ENCODE data around the gene SYNGR3.

SYNGR3 gene

DNA sequence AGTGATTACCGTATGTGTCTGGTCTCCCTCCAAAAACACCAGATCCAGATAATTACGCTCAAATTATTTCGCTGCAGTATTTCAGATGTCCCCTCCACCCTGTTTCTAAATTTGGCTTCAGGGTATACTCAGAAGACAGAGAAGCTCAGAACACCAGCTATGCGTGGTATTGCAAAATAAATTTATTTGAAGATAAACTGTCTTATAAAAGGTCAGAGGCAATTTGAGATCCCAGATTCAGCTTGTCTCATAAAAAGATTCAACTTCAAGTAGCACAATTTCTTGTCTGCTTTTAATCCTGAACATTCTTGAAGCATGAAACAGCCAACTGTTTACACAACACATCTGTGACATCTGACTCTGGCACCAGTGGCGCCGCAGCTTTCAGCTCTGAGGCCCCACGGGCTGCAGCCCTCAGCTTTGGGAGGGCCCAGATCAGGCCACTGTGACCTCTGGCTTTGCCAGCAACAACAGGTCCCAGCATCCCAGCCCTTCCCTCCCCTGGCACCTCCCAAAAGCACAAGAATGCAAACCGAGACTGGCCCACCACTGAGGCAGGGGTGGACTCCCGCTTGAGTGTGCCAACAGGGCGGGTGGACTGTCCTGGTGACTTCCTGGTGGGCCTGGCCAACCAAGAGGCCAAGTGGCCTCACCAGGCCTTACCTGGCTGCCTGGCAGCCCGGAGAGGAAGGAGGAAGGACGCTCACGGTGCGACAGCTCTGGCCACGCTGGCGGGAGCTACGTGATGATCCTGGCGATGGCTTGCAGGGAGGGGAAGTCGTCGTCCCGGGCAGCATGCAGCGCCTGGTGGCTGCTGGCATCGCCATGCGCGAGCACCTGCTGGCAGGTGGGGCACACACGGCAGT lies 8.0 kb downstream of the SYNGR3 start:
- DNase-seq: no peak

DNA sequence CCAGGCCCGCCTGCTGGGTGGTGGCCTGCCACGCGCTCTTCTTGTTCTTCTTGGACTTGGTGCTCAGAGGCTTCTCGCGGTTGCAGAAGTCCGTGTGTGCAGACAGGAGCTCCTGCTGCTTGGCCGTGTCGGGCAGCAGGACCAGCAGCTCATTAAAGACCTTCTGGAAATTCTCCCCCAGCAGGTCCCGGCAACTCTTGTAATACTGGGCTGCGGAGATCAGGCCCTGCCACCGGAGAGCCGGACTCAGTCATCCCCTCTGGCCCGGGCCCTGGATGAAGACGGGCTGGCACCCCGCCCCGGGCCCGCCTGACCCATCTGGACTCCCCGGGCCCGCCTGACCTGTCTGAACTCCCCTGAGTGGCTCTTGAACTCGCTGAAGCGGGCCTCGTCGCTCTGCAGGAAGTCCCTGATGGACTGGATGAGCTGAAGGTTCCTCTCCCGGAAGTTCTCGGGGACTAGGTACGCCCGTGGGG lies 8.6 kb downstream of the SYNGR3 start:
- no peak for DNase-seq

DNA sequence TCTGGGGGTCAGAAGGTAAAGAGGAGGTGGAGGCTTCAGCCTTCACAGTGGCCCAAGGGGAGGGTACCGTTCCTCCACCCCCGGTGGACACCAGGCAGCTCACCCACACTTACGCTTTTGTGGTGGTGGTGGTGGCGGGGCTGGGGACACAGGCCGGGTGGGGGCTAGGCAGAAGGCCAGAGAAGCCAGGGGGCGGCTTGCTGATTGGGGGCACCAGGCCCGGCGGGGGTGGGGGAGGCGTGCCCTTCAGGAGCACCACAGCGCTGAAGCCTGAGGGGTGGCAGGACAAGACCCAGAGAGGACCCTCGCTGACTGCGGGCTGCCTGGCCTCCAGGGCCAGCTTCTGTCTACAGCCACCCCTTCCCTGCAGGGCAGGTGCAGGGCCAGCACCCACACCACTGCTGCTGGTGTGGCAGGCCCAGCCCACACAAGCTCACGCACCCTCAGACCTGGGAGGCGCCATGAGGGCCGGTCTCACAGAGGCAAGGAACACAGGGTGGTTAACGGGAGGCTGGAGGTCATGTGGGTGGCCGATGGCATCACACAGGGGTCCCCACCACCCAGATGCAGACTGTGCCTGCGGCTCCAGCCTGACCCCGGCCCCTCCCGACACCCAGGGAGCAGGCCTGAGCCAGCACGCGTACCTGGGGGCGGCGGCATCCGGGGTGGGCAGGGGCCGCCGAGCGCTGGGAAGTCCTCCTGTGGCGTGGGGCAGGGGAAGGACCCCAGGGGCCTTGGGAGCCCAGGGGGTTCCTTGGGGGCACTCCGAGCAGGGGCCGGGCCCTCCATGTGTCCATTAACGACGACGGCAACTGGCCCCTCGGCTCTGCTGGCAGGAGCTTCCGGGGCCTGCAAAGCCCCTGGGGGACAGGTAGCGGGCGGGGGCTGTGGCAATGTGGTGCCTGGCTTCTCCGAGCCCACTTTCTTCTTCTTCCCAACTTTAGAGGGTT lies 9.4 kb downstream of the SYNGR3 start:
- DNase-seq: no peak

DNA sequence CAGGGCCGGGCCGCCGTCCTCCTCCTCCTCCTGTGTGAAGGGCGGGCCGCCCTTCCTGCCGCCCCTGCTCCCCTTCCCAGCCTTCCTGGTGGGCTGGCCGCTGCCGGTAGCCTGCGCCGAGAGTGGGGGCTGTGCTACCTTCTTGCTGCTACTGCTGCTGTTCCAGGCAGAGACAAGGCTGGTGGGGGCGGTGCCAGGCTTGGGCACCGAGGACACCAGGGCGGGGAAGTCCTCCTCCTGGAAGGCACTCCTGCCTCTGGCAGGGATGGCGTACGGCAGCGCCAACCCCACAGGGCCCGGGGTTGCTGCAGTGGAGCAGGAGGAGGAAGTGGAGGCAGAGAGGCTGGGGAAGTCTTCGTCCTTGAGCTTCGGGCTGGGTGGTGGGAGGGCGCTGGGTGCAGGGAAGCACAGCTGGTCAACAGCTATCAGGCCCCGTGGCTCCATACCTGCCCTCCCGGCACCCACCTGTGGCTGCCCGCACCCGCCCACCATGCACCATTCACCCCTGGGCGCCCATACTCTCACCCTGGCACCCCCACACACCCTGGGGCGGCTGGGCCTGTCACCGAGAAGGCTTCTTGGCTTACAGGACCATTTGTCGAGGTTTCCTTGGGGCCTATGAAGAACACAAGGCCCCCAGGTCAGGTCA lies 10.2 kb downstream of the SYNGR3 start:
- no peak for DNase-seq

DNA sequence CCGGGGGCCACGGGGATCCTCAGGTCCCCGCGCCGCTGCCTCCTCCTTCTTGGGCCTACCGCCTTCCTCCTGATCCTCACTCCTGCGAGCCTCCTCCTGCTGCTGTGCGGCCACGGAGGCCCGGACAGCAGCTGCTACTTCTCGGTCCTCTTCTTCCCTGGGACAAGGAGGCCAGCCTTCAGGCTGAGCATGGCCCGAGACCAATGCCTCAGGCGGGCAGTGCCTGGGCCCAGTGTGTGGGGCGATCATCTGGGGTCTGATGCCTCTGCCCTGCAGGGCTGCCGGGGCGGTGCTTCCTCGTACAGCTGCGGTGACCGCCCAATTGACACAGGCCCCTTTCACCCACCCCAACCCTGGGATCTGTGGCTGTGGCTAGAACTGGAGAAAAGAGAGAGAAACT lies 11.3 kb downstream of the SYNGR3 start:
- DNase-seq: no peak

DNA sequence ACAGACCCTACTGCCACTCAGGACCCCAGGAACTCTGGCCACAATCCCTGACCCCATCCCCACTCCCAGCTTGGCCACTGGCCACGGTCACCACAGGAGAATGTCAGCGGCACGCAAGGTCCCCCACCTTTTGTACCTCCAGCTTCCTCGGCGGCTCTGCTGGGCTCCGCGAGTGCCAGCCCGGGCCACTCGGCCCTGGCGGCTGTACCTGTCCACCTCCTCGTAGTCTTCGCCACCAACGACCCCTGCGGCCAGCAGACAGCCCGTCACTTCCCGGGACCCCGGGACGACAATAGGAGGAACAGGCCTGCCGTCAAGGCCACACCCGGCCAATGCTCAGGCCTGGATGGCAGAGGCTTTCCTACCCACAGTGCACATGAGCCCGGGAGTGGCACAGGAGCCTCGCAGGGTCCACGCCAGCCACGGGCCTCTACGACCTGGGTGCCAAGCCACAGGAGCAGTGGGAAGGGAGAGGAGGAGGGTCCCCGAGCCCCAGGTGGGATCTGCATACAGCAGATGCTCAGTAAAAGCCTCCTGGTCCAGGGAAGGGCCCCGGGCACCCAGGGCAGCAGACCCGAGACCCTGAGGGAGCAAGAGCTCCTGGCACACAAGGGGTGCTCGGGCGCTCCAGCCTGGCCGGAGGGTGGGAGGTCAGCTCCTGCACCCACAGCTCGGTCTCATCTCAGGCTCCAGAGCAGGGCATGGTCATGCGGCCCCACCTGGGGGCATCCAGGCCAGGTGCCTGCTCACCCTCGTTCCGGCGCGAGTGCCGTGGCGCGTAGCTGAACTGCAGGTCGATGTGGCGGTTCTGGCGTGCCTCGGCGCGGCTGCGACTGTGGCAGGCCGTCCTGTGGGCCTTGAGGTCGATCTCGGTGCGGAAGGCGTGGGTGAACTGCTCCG lies 11.9 kb downstream of the SYNGR3 start:
- DNase-seq: no peak

DNA sequence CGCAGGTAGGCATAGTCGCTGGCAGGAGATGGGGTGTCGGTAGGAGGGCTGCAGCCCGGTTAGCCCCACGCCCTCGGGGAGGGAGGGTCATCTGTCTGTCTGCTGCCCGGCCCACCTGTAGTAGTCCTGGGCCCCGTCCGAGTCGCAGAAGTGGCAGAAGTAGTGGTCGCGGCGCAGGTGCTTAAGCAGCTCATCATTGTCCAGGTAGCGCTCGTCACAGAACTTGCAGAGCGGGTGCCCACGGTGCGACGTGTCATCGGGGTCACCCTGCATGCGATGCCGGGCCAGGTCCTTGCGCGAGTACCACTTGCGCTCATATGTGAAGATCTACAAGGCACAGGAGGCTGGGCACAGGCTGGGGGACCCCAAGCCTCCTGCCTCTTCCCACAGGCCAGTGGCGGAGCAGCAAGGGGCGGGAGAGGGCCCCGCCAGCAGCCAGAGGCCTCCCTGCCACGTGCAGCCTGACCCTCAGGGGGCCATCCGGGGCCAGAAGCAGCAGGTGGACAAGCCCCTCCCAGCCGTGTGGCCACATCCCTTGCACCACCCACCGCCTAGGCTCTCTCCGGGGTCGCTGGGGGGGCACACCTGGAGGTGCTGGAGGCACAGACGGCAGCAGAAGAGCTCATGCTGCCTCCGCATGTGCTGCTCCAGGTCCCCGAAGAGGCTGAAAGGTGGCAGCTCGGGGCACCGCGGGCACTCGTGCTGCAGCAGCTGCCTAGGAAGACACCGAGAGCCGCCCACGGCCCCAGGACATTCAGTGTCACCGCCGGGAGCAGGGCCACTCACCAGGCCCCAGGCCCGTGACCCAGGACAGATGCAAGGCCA lies 12.8 kb downstream of the SYNGR3 start:
- no peak for DNase-seq

DNA sequence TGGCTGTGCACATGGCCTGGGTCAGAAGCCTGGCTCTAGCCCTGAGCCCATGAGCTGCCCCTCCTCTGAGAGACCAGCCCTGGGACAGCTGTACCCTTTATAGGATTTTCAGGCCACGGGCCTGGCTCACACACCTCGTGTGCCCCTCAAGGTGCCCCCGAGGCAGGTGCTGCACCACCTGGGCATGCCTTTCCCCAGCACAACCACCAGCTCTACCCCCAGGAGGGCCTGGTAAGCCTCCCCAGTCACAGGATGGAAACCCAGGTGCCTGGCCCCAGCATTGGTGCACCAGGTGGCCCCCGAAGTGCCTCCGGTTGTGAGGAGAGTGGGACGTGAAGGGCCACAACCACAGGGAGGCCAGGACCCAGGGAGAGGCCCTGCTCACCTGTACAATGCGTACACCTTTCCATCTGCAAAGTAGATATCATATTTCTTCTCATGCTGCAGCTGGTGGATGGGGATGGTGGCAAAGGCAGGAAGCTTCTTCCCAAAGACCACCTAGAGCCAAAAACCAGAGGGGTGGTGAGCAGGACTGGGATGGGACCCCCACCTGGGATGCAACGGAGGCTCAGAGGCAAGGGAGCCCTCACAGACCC lies 13.6 kb downstream of the SYNGR3 start:
- DNase-seq: no peak

DNA sequence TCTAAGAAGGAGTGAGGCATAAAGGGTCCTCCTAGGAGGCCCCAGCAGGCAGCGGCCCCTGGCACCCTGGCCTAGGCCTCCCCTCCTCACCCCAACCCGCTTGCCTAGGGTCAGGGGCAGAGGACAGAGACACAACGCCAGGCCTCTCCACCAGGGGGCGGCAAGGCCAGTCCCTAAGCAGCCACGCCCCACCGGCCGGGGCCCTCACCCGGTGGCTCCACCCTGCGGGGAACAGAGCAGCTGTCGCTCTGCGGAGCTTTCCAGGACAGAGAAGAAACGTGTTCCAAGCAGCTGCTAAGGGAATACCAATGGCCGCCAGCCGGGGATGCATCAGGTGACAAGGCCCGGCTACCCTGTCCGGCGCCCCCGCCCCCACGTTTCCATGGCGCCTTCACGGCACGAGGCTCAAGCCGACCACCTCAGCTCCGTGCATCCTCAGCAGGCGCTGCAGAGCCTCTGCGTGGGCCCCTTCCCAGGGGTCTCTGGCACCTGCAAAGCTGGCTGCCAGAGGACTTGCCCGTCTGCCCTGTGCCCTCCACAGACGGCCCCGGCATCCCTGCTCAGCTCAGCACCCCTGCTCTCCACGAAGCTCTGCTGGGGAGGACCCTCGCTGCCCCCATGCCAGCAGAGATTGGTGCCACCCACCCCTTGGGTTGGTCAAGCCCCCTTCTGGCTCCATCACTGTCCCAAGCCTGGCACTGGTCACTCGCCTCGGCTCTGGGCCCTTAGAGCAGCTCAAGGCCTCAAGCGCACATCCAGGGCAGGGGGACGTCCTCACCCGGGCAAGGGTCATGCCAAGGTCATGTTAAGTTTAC lies 14.3 kb downstream of the SYNGR3 start:
- DNase-seq: peak; percentile 85

DNA sequence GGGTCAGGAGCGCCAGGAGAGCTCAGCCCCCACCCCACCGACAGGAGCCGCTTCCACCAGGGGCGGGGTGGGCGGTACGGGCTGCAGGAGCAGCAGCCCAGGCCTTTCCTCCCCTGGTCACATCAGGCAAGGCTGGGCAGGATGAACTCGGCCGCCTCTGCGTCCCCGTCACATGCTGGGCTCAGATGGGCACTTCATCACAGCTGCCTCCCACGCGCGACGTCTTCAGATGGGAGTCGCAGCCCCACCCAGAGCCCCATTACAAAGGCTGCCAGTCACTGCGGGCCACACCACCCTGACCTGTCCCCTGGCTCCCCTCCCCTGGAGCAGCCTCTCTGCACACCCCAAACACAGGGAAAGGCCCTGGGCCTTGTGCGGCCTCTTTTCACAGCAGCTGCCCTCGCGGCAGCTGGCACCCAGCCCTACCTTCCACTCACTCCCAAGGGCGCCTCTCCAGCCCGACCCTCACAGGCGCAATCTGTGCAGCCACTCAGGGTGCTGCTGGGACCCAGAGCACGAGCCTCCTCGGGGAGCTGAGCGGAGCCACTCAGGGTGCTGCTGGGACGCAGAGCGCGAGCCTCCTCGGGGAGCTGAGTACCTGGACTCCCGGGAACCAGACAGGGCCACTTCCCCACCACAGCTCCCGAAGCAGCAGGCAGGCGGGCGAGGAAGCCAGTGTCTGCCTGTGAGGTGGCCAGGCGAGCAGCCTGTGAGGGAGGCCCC lies 15.2 kb downstream of the SYNGR3 start:
- DNase-seq: no peak

DNA sequence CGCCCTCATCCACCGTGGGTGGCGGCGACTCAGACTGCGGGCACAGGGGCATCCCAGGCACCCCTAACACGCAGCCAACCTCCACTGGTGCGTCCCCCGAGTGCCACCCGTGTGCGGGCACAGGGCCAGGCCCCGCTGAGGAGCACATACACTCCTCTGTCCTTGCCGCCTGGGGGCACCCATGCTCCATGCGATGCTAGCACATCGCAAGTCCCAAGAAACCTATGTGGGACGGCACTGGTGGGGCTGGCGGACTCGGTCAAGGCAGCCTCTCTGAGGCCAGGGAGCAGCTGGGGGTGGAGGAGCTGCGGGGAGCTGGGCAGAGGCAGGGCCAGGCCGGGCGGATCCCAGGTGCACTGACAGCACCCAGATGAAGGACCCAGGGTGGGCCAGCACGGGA lies 15.9 kb downstream of the SYNGR3 start:
- no peak for DNase-seq

DNA sequence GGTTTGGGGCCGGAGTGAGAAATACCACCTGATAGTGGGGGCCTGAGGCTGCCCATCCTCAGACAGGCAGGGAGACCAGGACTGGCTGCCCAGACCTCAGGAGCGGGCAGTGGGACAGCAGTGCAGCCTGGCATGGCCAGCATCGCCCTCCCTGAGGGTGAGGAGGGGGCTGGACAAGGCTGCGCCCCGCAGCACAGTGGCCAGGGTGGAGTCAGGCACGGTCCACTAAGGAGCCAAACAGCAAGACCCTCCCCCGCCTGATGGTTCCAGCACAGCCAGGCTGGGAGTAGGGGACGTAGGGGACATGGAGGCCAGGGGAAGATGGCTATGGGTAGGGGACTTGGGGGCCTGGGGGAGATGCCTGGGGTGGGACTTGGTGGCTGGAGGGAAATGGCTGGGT lies 16.5 kb downstream of the SYNGR3 start:
- no peak for DNase-seq

DNA sequence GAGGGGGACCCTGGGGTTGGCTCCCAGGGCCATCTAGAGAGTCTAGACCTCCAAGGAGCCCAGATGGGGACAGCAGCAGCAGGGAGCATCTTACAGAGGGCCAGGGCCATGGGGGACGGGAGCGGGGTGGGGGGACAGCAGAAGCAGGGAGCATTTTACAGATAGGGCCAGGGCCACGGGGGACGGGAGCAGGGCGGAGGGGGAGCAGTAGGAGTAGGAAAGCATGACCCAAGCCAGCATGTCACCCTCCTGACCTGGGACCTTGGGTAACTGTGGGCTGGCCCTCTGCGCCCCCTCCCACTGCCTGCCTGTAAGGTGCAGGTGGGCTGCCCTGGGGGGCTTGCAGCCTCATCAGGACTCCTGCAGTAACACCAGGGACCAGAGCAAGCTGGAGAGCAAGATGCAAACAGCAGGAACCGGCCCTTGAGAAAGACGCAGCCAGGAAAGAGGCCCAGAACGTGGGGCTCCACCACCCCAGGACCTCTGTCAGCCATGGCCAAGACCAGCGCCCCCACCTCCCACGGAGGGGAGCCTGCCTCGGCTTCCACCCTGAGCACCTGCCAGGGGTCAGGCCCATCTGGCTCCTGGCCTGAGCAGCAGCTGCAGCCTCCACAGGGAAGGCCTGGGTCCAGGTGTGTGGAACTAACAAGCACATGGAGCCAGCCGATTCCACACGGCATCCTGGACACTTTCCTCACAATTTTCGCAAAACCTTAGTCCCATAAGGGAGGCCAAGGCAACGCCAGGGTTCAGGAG lies 17.5 kb downstream of the SYNGR3 start:
- DNase-seq: no peak

DNA sequence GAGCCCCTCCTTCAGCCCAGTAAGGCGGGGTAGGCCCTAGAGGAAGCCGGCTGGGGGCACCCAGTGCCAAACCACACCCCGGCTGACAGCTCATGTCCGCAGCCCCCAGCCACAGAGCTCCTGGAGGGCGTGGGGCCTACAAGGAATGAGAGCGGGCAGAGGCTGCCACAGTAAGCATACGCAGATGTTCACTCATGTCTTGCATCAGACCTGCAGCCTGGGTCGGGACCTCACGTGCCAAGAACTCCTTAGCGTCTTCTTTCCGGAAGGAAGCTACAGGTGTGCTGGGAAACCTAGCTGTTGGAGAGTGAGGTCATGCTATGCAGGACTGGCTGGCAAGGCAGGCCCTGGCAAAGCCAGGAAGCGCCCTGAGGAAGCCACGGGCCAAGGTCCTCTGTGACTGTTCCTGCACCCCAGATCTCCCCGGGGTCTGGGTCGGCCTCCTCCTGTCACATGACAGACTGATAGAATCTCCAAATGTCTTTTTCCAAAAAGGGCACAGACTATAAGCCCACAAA lies 18.3 kb downstream of the SYNGR3 start:
- no peak for DNase-seq

DNA sequence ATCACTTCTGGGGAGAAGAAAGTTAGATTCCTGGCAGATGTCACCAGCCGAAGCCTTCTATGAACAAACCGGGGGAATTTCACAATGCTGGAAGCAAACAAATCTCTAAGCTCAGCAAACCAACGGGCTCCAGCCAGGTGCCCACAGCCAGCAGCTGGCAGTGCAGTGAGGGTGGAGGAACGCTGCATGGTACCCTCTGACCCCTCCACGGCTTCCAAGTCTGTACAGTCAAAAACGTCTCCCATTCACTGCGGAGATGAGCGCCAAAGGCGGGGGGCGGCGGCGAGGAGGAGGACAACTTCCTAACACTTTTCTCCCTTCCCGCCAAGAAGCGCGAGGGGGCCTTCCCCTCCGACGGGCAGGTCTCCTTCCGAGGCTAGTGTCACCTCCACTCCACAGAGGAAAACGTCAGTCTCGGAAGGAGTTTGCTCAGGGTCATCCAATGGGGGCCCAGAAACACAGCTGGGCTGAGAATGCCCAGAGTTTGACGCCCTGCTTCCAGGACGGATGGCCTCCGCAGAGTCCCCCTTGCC lies 18.9 kb downstream of the SYNGR3 start:
- no peak for DNase-seq

DNA sequence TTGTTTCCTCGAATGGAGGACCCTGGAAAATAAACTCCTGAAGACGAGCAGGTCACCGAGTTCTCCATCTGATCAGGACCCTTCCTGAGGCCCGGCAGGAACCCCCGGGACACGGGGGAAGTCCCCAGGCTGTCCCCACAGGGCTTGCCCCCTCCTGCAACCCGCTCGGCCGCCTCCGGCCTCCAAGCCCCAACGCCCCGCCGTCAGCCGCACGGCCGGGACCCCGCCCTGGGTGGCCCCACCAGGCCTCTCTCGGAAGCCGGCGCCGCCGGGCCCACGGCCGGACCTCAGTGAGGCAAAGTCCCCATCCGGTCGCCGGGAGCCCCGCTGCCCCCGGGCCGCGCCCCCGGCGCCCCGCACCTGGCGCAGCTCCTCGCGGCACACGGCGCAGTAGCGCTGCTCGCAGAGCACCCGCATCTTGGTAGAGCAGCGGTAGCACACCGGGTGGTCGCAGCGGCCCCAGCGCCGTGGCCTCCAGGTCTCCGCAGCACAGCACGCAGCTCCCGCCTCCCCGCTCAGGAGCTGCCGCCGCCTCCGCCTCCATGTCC lies 19.5 kb downstream of the SYNGR3 start:
- no peak for DNase-seq

DNA sequence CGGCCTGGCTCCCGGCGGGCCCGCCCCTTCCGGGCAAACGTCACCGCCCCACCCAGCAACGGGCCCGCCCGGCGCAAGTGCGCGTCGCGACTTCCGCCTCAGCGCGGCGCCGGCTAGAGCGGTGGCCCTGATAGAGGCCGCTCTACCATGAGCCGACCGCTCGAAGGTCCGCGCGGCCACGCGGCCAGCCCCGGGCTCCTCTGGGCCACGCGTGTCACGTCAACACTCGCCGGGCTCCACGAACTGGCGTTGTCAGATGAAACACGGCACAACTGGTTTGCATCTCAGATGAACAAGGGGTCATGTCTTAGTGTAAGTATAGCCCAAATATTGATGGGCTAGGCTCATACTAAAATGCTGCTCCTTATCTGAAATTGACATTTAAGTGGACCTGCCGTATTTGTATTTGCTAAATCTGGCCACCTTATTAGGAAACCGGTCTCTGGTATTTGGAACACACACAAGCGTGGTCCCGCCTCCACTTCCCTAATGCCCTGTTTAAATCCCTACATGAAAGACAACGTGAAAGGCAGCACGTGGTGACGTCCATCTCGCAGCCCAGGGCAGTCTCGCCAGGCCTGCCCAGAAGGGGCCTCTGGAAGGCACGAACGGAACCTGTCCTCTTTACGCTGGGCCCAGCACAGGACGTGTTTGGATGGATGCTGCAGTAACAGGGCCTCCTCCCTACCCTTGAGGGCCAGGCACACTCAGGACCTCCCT lies 20.2 kb downstream of the SYNGR3 start, which contains the start of gene ZNF598:
ZNF598 (minus strand) TSS at position 31 of the 720 bp plus-strand sequence.
- DNase-seq: peak; percentile 69

Measured in T-helper 9 cell (primary cell).